Measurements from ENCODE around the gene PRRX1.

DNA sequence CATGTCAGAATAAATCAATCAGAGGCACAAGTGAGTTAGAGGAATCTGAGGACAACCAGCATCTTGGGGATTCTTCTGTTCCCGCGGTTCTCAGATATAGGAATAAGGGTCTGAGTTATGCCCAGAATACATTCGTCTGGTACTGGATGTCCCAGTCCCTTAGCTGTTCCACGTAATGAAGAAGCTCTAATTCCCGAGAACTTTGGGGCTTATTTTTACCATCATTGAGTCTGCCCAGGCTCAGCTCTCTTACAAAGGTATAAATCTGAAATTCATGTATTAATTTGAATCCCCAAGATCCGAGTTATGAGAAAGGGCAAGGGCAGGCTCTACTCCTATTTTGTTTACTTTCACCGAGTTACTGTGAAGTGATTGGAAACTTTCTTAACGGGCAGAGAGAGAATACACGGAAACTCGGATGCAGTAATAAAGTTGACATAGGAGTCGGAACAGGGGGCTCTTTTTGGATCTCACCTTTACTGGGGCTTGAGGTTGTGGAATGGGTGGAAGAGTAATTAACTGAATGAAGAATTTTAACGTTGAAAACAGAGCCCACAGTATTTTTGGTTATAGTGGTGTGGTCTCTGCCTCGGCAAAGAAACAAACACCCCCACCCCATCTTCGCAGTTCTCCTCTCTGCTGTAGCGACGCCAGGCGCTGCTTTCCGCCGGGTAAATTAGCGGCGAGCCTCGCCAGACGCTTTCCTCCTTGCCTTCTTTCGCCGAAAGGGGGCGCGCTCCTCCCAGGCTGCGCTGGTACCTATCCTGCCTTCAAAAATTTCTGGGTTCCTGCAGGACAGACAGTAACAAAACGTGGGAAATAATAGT lies 7.1 kb downstream of the PRRX1 start:
- TF ChIP-seq, protein P1, sequence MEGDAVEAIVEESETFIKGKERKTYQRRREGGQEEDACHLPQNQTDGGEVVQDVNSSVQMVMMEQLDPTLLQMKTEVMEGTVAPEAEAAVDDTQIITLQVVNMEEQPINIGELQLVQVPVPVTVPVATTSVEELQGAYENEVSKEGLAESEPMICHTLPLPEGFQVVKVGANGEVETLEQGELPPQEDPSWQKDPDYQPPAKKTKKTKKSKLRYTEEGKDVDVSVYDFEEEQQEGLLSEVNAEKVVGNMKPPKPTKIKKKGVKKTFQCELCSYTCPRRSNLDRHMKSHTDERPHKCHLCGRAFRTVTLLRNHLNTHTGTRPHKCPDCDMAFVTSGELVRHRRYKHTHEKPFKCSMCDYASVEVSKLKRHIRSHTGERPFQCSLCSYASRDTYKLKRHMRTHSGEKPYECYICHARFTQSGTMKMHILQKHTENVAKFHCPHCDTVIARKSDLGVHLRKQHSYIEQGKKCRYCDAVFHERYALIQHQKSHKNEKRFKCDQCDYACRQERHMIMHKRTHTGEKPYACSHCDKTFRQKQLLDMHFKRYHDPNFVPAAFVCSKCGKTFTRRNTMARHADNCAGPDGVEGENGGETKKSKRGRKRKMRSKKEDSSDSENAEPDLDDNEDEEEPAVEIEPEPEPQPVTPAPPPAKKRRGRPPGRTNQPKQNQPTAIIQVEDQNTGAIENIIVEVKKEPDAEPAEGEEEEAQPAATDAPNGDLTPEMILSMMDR (IDR thresholded peaks at IDR 0.05; ENCODE audit: low read depth, low read length), result no peak
- TF ChIP-seq, protein P2, sequence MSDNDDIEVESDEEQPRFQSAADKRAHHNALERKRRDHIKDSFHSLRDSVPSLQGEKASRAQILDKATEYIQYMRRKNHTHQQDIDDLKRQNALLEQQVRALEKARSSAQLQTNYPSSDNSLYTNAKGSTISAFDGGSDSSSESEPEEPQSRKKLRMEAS (IDR thresholded peaks at IDR 0.05; ENCODE audit: low read depth, low read length), result no peak
- no peak for TF ChIP-seq POLR2A (IDR thresholded peaks at IDR 0.05; ENCODE audit: extremely low read depth, insufficient read length)
